SJCRH30 (cell line): ENCODE measurements around the gene CFI. TPM values are rescaled to one million over a fixed set of nuclear protein-coding genes. Genes with fewer than 3 reads are reported as not detected.

ENCODE experiments used
- DNase-seq, 2 experiments: peaks; one replicate each; pipeline ENCODE4 v3.0.0-alpha.2; 2015 to 2020
- H3K27ac ChIP-seq: fragments of 250-450 bp; sonication (Bioruptor Pico); 2 replicates; pipeline ENCODE4 v1.5.1; 2020; ENCODE audit warnings: mild to moderate bottlenecking, moderate library complexity
- H3K27me3 ChIP-seq: fragments of 250-450 bp; sonication (Bioruptor Pico); 2 replicates; pipeline ENCODE4 v1.5.1; 2020; ENCODE audit warnings: mild to moderate bottlenecking, moderate library complexity
- H3K36me3 ChIP-seq: fragments of 250-450 bp; sonication (Bioruptor Pico); 2 replicates; pipeline ENCODE4 v1.5.1; 2020; ENCODE audit warnings: mild to moderate bottlenecking, moderate library complexity
- H3K4me1 ChIP-seq: fragments of 250-450 bp; sonication (Bioruptor Pico); 2 replicates; pipeline ENCODE4 v1.5.1; 2020; ENCODE audit warnings: mild to moderate bottlenecking, moderate library complexity
- H3K4me3 ChIP-seq: fragments of 250-450 bp; sonication (Bioruptor Pico); 2 replicates; pipeline ENCODE4 v1.5.1; 2020; ENCODE audit warnings: mild to moderate bottlenecking, moderate library complexity
- H3K9me3 ChIP-seq: fragments of 250-450 bp; sonication (Bioruptor Pico); replicated peaks from 2 replicates; pipeline ENCODE4 v1.5.1; 2020; ENCODE audit warnings: mild to moderate bottlenecking, moderate library complexity
- total RNA-seq: library from RNA; depleted of rRNA; stranded (reverse); fragments of >200 nt; shearing (Covaris generic); gene quantifications from 2 replicates; pipeline ENCODE4 v1.2.3, GENCODE V29; 2014; rRNA removed

CFI gene
- total RNA-seq, 1 experiment from 2014 or later = 27.0 TPM

DNA sequence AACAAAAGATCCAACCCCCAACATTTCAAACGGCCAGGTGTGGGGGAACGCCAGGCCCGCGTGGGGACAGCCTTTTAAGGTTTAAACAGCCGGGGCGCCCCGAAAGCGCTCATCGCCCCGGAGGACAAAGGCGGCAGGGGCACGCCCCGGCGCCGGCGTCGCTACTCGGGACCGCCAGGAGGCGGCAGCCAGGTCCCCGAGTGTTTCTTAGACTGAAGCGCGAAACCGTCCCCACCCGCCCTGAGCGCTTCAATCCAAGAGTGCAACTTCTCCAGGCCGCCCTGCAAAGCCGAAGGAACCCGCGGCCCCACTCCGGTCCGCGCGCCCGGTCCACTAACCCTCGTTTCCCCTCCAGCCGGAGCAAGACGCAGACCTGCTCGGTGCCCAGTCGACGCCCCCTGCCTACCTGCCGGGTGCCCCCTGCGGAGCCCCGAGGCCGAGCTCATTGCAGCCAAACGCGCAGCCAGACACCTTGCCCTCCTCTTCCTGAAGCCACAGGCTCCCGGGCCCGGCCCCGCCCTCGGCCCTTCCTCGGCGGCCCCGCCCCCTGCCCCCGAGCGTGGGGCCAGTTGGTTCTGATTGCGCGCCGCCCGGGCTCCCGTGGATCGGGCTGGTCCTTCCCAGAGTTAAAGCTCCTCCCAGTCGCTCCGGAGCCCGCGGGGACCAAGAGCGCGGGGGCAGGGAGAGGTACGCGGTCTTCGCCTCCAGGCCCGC is 98.7 kb downstream of the CFI start, which contains the start of gene CASP6:
Gene CASP6 (minus strand): TSS at position 496 of the 714 bp plus-strand sequence. CDS start 50 bp downstream, at position 446.
- H3K27ac ChIP-seq = peak within 1 kb of the TSS; percentile 64
- no peaks in the 10 kb centered on the region; the same call in 1 of the 2 replicates for H3K36me3 ChIP-seq
- peaks cover 5% of the 10 kb centered on the region; the same call in 1 of the 2 replicates for H3K4me1 ChIP-seq
- H3K4me3 ChIP-seq = peak within 1 kb of the TSS; percentile 73
- H3K9me3 ChIP-seq = no peaks in the 10 kb centered on the region
- no peaks in the 10 kb centered on the region for H3K27me3 ChIP-seq
- peak; percentile 78 to 83 for DNase-seq

DNA sequence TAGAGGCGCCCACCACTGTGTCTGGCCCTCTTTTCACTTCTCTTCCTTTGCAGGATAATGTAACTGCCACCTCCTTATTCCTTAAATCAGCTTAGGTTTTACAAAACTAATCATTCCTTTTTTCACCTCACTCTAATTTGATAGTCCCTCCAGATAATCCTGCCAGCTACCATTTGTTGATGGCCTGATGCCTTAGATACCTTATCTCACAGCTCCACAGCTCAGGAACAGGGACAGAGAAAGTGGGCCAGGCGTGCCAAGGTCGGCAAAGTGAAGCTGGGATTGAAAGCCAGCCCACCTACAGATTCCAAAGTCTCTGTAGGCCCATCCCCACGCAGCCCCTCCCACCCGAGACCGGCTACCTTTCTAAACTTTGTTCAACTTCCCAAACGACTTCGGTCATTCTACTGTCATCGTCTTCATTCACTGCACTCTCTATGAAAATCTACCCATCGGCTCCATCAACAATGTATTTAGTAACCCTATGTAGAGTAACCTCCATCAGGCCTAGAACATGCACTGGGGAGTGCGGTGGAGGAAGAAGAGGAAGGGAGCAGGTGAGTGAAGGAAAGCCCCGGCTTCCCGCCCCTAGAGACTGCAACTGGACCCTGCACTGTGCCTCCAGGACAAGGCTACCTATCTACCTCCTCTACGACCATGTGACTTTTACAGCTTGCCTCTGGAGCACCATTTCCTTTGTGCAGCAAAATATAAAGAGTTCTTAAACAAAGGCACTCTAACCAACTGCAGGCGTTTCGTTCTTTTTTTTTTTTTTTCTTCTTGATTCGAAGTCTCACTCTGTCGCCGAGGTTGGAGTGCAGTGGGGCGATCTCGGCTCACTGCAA is 100.0 kb downstream of the CFI start:
- peak in 1 of 2 experiments; percentile 10 for DNase-seq
- Histone ChIP-seq H3K9me3 (no peaks in the 10 kb centered on the region), H3K4me1 (peaks cover 5% of the 10 kb centered on the region; the same call in 1 of the 2 replicates), H3K27ac (peak overlapping the region; percentile 64; the same call in 1 of the 2 replicates), H3K36me3 (peaks cover 2% of the 10 kb centered on the region; the same call in 1 of the 2 replicates), H3K27me3 (no peaks in the 10 kb centered on the region), H3K4me3 (peak overlapping the region; percentile 73)

- Histone ChIP-seq H3K27ac (no peak overlapping the region), H3K4me3 (no peak overlapping the region), H3K27me3 (no peaks in the 10 kb centered on the region), H3K9me3 (no peaks in the 10 kb centered on the region), H3K36me3 (peaks cover 3% of the 10 kb centered on the region; the same call in 1 of the 2 replicates), H3K4me1 (peaks cover 5% of the 10 kb centered on the region; the same call in 1 of the 2 replicates)
- no peak for DNase-seq
These were observed 102.1 kb downstream of the CFI start for GRCh38 chr4:109699553-109700225.

DNA sequence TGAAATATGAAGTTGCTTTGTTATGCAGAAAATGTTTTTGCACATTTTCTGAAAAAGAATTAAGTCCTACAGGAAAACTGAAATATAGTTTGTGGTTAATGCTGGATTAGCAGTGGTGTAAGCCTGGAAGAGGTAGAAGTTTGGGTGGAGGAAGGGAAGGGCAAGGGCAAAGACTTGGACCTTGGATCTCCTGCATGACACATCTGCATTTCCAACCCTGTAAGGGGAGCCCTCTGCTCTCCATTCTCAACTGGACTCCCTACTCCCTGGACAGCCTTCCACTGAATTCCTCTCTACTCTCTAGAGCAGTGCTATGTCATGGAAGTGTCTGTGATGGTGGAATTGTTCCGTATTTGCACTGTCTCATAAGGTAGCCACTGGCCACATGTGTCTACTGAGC is 103.1 kb downstream of the CFI start:
- Histone ChIP-seq H3K9me3 (no peaks in the 10 kb centered on the region), H3K27me3 (no peaks in the 10 kb centered on the region), H3K4me1 (no peaks in the 10 kb centered on the region; the same call in 1 of the 2 replicates), H3K27ac (no peak overlapping the region), H3K36me3 (peaks cover 4% of the 10 kb centered on the region; the same call in 1 of the 2 replicates), H3K4me3 (no peak overlapping the region)
- DNase-seq = no peak

- H3K9me3 ChIP-seq = no peaks in the 10 kb centered on the region
- H3K27ac ChIP-seq = no peak overlapping the region
- H3K4me1 ChIP-seq = no peaks in the 10 kb centered on the region
- peaks cover 39% of the 10 kb centered on the region for H3K36me3 ChIP-seq
- no peak overlapping the region for H3K4me3 ChIP-seq
- DNase-seq = no peak
- H3K27me3 ChIP-seq = no peaks in the 10 kb centered on the region
These were observed 110.3 kb downstream of the CFI start for GRCh38 chr4:109691411-109691920.

Other genes with a start within 250 kb of the CFI start
- gene MCUB, start 241.8 kb downstream of the CFI start, total RNA-seq = 39.9 and 46.1 TPM in 2 replicates
- 25.0 and 27.0 TPM in 2 replicates for gene CASP6, start 98.6 kb downstream of the CFI start, total RNA-seq
- gene PLA2G12A, start 71.9 kb downstream of the CFI start, total RNA-seq = 20.5 and 22.6 TPM in 2 replicates
- gene GAR1, start 13.8 kb upstream of the CFI start, total RNA-seq = 23.8 and 24.6 TPM in 2 replicates
- not detected in 2 replicates for gene RRH, start 26.0 kb upstream of the CFI start, total RNA-seq
- 0.03 and 0.20 TPM in 2 replicates for gene LRIT3, start 46.1 kb upstream of the CFI start, total RNA-seq
- 0.06 TPM in 1 of 2 replicates, not detected in the other for gene EGF, start 110.9 kb upstream of the CFI start, total RNA-seq